Activated CD4-positive, alpha-beta T cell treated with anti-CD3 and anti-CD28 coated beads, Interleukin-2, amount 10 ng/mL, durations not matched to agents 24 days and 14 days (primary cell): ENCODE measurements around the gene ATCAY. TPM values are rescaled to one million over a fixed set of nuclear protein-coding genes. Genes with fewer than 3 reads are reported as not detected.
"Not testable (repeated sequence)": the region's sequence is repeated elsewhere in the genome, so short reads cannot be mapped to it uniquely, and the experiment has no call there.

Source experiments
- DNase-seq: peaks from one replicate; pipeline ENCODE4 v3.0.0; 2022
- H3K27ac Mint-ChIP-seq: one replicate; pipeline ENCODE4 v1.8.0; 2022; ENCODE audit warnings: mild to moderate bottlenecking, mixed read lengths
- H3K27me3 Mint-ChIP-seq: one replicate; pipeline ENCODE4 v1.8.0; 2022; ENCODE audit warnings: mixed read lengths
- H3K36me3 Mint-ChIP-seq: one replicate; pipeline ENCODE4 v1.8.0; 2022; ENCODE audit warnings: low read depth, mild to moderate bottlenecking, mixed read lengths
- H3K4me1 Mint-ChIP-seq: one replicate; pipeline ENCODE4 v1.8.0; 2021; ENCODE audit warnings: mixed read lengths
- H3K4me3 Mint-ChIP-seq: one replicate; pipeline ENCODE4 v1.8.0; 2022; ENCODE audit warnings: mild to moderate bottlenecking, moderate library complexity, mixed read lengths
- H3K9me3 Mint-ChIP-seq: one replicate; pipeline ENCODE4 v1.8.0; 2021; ENCODE audit warnings: mixed read lengths
- intact Hi-C: fragments of 100-400 bp; cut with micrococcal nuclease; formaldehyde crosslinking; loops from one replicate; pipeline ENCODE4 v1.15.1; 2023
- total RNA-seq: library from RNA; stranded (reverse); gene quantifications from 2 replicates; pipeline ENCODE4 v1.2.3, GENCODE V29; 2022

The ATCAY gene
- total RNA-seq, 1 donor from 2014 or later = not detected

DNA sequence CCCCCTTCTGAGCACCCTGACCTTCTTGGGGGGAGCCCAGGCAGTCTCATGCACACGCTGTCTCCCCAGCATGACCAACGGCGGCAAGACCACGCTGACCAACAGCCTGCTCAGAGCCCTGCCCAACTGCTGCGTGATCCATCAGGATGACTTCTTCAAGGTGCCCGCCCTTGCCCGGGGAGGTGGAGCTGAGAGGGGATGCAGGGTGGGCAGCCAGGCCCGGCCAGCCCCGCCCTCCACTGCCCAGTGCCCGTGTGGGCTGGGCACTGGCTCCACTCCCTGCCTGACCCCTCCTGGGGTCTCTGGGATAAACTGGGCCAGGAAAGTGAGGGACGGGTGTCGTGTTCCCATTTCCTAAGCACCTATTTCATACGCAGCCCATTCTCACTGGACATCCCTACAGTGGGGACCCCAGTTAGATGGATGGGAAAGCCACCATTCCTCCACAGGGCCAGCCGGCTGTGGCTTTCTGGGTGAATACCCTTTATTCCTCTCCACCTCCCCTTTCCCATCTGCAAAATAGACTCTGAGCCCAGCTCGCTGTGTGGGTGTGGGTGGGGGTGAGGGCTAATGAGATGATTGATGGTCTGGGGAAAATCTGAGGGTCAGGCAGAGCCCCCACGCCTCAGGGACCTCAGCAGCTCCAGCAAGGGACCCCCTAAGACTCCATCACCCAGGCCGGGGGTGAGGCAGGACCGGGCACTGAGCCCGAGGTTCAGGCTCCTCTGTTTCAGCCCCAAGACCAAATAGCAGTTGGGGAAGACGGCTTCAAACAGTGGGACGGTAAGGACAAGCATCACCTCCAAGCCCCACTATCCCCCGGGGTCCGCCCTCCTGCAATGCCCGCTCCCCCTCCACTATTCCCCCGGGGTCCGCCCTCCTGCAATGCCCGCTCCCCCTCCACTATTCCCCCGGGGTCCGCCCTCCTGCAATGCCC is 56.3 kb downstream of the ATCAY start:
- no peak overlapping the region for H3K27ac Mint-ChIP-seq
- no peaks in the 10 kb centered on the region for H3K36me3 Mint-ChIP-seq
- H3K9me3 Mint-ChIP-seq = no peaks in the 10 kb centered on the region
- DNase-seq = no peak
- H3K27me3 Mint-ChIP-seq = peaks cover 12% of the 10 kb centered on the region
- intact Hi-C loops = no loop called here
- no peaks in the 10 kb centered on the region for H3K4me1 Mint-ChIP-seq
- no peak overlapping the region for H3K4me3 Mint-ChIP-seq

DNA sequence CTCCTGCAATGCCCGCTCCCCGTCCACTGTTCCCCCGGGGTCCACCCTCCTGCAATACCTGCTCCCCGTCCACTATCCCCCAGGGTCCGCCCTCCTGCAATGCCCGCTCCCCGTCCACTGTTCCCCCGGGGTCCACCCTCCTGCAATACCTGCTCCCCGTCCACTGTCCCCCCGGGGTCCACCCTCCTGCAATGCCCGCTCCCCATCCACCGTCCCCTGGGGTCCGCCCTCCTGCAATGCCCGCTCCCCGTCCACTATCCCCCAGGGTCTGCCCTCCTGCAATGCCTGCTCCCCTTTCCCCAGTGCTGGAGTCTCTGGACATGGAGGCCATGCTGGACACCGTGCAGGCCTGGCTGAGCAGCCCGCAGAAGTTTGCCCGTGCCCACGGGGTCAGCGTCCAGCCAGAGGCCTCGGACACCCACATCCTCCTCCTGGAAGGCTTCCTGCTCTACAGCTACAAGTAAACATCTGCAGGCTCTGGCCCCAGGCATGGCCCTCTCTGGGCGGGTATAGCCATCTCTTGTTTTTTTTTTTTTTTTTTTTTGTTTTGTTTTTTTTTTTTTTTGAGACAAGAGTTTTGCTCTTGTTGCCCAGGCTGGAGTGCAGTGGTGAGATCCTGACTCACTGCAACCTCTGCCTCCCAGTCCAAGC is 57.9 kb downstream of the ATCAY start:
- H3K4me3 Mint-ChIP-seq, H3K36me3 Mint-ChIP-seq, intact Hi-C loops, H3K4me1 Mint-ChIP-seq, H3K9me3 Mint-ChIP-seq, H3K27me3 Mint-ChIP-seq, H3K27ac Mint-ChIP-seq, DNase-seq: not testable (repeated sequence)

DNA sequence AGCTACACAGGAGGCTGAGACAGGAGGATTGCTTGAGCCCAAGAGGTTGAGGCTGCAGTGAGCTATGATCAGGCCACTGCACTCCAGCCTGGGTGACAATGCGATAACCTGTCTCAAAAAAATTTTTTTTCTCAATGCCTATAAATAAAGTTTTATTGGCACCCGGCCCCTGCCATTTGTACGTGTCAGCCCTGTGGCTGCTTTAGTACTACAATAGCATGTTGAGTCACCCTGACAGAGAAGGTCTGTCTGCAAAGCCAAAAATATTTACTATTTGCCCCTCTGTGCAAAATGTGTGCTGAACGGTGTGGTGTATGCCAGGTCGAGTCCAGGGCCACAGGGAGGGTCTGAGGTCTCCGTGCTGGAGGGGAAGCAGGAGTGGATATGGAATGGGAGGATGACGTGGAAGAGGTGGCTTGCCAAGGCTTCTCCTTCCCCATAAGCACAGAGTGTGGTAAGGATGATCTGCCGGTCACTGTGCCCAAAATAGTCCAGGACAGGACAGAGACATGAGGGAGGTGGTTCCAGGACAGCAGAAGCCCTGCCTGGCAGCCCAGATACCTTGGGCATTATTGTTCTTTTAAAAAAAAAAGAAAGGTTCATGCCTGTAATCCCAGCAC is 62.4 kb downstream of the ATCAY start:
- Mint-ChIP-seq H3K4me1 (peaks cover 2% of the 10 kb centered on the region), H3K27ac (no peak overlapping the region), H3K27me3 (no peaks in the 10 kb centered on the region), H3K4me3 (no peak overlapping the region), H3K36me3 (no peaks in the 10 kb centered on the region), H3K9me3 (no peaks in the 10 kb centered on the region)
- no peak for DNase-seq
- intact Hi-C loops = no loop called here

DNA sequence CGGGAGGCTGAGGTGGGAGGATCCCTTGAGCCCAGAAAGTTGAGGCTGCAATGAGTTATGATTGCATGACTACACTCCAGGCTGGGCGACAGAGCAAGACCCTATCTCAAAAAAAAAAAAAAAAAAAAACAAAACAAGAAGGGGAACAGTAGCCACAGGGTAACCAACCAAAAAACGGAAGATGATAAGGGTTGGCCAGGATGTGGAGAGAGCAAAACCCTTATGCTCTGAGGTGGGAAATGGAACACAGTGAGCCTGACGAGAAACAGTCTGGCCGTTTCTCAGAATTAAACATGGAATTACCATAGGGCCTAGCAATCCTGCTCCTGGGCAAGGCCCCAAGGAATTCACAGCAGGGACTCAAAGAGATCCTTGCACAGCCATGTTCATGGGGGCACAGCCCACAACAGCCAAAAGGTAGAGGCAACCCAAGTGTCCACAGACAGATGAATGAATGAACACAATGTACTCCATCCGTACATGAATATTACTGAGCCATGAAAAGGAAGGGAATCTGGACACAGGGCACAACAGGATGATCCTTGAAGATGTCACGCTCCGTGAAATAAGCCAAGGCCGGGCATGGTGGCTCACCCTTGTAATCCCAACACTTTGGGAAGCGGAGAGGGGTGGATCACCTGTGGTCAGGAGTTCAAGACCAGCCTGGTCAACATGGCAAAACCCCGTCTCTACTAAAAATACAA is 63.7 kb downstream of the ATCAY start:
- DNase-seq = no peak
- Mint-ChIP-seq H3K27ac (no peak overlapping the region), H3K36me3 (no peaks in the 10 kb centered on the region), H3K27me3 (no peaks in the 10 kb centered on the region), H3K4me1 (peaks cover 2% of the 10 kb centered on the region), H3K4me3 (no peak overlapping the region), H3K9me3 (no peaks in the 10 kb centered on the region)
- intact Hi-C loops = no loop called here

DNA sequence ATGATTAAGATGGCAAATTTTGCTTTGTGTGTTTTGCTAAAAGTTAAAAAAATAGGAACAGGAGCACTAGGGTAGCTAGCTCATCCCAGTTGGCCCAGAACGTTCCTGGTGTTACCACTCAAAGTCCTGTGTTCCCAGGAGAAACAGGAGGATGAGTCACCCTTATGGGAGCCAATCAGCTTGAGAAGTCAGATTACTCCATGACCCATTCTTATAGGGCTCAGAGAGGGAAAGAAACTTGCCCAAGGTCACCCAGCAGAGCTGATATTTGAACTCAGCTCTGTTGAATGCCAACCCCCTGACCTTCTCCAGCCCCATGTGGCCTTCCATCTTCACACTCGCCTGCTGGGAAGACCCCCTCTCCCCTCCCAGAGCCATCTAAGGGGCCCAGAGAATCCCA is 65.4 kb downstream of the ATCAY start:
- DNase-seq = no peak
- peaks cover 2% of the 10 kb centered on the region for H3K4me1 Mint-ChIP-seq
- no peaks in the 10 kb centered on the region for H3K27me3 Mint-ChIP-seq
- H3K4me3 Mint-ChIP-seq = no peak overlapping the region
- H3K9me3 Mint-ChIP-seq = no peaks in the 10 kb centered on the region
- intact Hi-C loops = no loop called here
- no peak overlapping the region for H3K27ac Mint-ChIP-seq
- no peaks in the 10 kb centered on the region for H3K36me3 Mint-ChIP-seq

DNA sequence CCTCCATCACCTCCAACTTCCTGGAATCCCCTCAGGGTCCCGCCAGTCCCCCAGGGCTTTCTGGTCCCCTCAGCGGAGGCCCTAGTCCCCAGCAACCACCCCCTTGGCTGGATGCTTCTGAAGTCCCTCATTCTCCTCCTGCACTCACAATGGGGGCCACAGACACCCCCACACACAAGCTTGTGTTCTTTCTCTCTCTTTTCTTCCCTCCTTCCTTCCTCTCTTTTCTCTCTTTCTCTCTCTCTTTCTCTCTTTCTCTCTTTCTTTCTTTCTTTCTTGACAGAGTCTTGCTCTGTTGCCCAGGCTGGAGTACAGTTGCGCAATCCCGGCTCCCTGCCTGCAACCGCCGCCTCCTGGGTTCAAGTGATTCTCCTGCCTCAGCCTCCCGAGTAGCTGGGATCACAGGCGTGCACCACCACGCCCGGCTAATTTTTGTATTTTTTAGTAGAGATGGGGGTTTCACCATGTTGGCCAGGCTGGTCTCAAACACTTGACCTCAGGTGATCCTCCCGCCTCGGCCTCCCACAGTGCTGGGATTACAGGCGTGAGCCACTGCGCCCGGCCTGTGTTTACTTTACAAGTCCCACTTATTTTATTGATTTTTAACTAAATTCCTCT is 66.9 kb downstream of the ATCAY start:
- H3K36me3 Mint-ChIP-seq, DNase-seq, H3K4me3 Mint-ChIP-seq, H3K27me3 Mint-ChIP-seq, H3K4me1 Mint-ChIP-seq, intact Hi-C loops, H3K27ac Mint-ChIP-seq, H3K9me3 Mint-ChIP-seq: not testable (repeated sequence)

DNA sequence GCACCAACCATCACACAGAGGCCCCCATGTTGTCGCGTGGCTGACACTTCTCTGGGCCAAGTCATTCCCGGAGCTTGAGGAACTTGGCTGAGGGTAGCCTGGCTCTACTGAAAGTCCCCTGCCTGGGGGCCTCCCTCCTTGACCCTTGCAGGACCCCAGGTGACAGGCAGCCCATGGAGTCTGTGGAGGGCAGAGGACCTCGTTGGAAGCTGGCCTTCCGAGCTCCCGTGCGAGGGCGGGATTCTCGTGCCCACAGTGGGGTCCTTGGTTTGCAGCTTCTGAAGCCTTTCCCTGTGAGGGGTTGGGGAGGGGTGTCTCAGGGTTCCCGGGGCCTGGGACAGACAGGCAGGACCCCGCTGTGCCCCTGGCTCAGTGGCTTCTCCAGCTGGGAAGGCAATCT is 68.8 kb downstream of the ATCAY start:
- Mint-ChIP-seq H3K36me3 (no peaks in the 10 kb centered on the region), H3K27ac (no peak overlapping the region), H3K9me3 (no peaks in the 10 kb centered on the region), H3K4me1 (no peaks in the 10 kb centered on the region), H3K4me3 (no peak overlapping the region), H3K27me3 (peaks cover 2% of the 10 kb centered on the region)
- no peak for DNase-seq
- intact Hi-C loops = no loop called here

DNA sequence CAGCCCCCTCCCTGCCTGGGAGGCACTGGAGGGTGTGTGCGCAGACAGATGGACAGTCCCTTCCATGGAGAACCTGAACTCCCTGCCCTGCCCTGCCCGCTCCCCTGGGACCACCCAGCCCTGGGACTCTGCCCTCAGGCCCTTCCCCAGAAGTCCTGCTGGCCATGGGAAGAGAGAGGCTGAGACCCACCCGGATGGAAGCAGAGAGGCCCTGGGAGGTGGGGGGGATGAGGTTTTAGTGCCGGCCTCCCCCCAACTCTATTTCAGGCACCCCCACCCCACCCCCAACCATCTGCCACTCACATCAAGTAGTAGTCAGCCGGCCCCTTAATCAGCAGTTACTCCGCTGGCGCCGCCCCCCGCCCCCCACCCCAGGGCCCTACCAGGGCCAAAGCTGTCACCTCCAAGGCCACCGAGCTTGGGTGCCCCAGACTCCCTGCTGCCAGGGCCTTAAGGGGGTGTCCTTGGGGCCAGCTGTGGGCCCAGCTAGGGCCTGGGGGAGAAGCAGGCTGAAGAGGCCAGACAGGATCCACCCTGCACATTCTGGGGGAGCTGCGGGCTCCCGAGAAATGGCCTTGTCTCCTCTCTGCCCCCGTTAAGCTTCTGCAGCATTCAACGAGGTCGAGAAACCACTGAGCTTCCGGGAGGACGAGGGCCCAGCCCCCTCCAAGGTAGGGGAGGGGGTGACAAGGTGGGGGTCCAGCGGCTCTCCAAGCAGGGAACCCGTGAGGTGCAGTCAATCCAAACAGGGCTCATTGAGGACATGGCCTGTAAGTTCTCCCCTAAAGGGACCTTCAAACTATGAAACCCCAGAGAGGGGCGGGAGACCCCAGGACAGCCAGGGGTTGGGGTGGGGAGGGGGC is 69.7 kb downstream of the ATCAY start:
- H3K36me3 Mint-ChIP-seq = no peaks in the 10 kb centered on the region
- intact Hi-C loops = no loop called here
- no peaks in the 10 kb centered on the region for H3K4me1 Mint-ChIP-seq
- no peak overlapping the region for H3K4me3 Mint-ChIP-seq
- H3K9me3 Mint-ChIP-seq = no peaks in the 10 kb centered on the region
- DNase-seq = no peak
- peaks cover 2% of the 10 kb centered on the region for H3K27me3 Mint-ChIP-seq
- no peak overlapping the region for H3K27ac Mint-ChIP-seq

DNA sequence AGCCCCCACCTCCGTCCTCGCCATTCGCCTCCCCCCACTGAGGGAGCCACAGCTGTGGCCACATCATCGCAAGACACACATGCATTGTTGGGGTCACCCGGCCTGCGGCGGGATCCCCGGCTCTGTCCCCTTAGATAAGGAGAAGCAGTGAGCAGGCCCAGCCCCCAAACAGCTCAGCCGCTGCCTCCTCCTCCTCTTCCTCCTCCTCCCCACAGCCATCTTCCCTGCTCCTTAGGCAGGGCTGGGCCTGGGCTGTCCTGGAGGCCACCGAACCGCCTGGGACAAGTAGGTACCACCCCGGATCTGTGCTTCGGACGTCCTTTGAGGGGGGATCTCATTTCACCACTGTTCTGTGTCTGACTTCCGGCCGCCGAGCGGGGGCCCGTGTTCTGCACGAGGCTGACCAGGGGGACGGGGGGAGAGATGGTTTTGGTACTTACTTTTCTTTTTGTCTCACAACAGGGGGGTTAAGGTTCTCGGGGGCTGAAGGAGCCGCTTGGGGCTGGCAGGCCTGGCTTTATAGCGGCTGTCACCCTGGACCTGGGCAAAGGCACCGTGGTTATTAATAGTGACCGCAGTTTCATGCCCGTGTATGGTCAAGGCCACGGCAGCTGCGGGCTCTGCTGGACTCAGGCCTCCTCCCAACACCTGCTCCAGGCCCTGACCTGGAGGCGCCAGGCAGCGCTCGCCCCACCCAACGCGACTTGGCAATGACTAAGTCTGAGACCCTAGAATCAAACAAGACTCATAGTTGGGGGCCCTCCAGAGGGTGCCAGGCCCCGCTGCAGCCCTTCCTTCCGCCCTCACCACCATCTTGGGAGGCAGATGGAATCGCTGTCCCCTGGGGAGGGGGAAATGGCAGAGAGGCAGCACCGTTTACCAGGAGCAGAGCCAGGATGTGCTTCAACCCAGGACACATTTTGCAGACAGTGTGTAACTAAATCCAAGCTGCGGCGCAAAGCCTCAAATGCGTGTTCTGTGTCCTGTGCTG is 70.7 kb downstream of the ATCAY start:
- DNase-seq = no peak
- no peak overlapping the region for H3K4me3 Mint-ChIP-seq
- H3K36me3 Mint-ChIP-seq = no peaks in the 10 kb centered on the region
- H3K27me3 Mint-ChIP-seq = peaks cover 2% of the 10 kb centered on the region
- H3K27ac Mint-ChIP-seq = no peak overlapping the region
- no peaks in the 10 kb centered on the region for H3K9me3 Mint-ChIP-seq
- intact Hi-C loops = no loop called here
- H3K4me1 Mint-ChIP-seq = no peaks in the 10 kb centered on the region

DNA sequence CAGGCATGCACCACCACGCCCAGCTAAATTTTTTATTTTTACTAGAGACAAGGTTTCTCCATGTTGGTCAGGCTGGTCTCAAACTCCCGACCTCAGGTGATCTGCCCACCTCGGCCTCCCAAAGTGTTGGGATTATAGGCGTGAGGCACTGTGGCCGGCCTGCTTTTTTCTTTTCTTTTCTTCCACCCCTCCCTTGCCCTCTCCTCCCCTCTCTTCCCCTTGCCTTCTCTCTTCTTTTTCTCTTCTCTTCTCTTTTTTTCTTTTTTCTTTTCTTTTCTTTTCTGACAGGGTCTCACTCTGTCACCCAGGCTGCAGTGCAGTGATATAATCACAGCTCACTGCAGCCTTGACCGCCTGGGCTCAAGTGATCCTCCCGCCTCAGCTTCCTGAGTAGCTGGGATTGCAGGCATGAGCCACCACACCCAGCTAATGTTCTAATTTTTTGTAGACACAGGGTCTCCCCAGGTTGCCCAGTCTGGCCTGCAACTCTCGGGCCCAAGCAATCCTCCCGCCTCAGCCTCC is 72.3 kb downstream of the ATCAY start:
- H3K27ac Mint-ChIP-seq, H3K4me1 Mint-ChIP-seq, intact Hi-C loops, DNase-seq, H3K9me3 Mint-ChIP-seq, H3K36me3 Mint-ChIP-seq, H3K27me3 Mint-ChIP-seq, H3K4me3 Mint-ChIP-seq: not testable (repeated sequence)

DNA sequence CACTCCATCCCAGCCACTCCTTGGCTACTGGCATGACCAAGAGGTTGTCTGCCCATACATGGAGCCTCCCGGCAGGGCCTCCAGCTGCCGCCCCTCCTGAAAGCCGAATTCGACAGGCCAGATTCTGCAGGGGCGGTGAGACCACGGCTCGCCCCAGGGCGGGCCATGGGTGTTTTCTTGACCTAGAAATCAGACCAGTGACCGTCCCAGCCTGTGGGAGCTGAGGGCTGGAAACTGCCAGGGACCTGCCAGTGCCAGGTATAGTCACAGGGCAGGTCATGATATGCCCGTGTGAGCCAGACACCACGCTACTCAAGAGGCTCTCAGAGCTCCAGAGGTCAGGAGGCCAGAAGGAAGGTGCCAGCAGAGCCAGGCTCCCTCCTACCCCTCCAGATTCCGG is 73.6 kb downstream of the ATCAY start:
- intact Hi-C loops = no loop called here

DNA sequence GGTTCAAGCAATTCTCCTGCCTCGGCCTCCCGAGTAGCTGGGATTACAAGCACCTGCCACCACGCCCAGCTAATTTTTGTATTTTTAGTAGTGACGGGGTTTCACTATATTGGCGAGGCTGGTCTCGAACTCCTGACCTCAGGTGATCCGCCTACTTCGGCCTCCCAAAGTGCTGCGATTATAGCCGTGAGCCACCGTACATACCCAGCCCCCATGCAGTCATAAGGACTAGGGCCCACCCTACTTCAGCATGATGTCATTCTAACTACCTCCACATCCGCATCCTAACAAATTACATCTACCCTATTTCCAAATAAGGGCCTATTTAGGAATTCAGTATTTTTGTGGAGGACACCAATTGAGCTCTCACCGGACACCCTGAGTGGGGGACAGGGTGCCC is 74.8 kb downstream of the ATCAY start:
- DNase-seq, H3K27me3 Mint-ChIP-seq, H3K4me1 Mint-ChIP-seq, H3K4me3 Mint-ChIP-seq, H3K9me3 Mint-ChIP-seq, H3K36me3 Mint-ChIP-seq, intact Hi-C loops, H3K27ac Mint-ChIP-seq: not testable (repeated sequence)

More for the DNA sequence above, 73.6 kb downstream of the ATCAY start:
- Mint-ChIP-seq H3K9me3 (no peaks in the 10 kb centered on the region), H3K27me3 (peaks cover 2% of the 10 kb centered on the region), H3K27ac (no peak overlapping the region), H3K4me1 (no peaks in the 10 kb centered on the region), H3K4me3 (no peak overlapping the region), H3K36me3 (peaks cover 5% of the 10 kb centered on the region)
- no peak for DNase-seq
